Thyroid gland (tissue), 4 donors: Measurements from ENCODE around the gene MAPK8.
"Not testable (repeated sequence)": the region's sequence is repeated elsewhere in the genome, so short reads cannot be mapped to it uniquely, and the experiment has no call there.

ENCODE experiments used
- CTCF ChIP-seq, 6 experiments: fragments of 200-600 bp in 3 of 6; fragments of 450-650 bp in 3 of 6; sonication (generic) in 3 of 6; IDR thresholded peaks; one replicate each; pipeline ENCODE4 v1.5.1; 2016 to 2019; ENCODE audit warnings: antibody characterized with exemption in 6 of 6, mild to moderate bottlenecking in 2 of 6, inconsistent platforms in 1 of 6, moderate library complexity in 1 of 6
- POLR2A ChIP-seq, 2 donors: fragments of 450-650 bp; IDR thresholded peaks; one replicate each; pipeline ENCODE4 v1.6.1; 2017; ENCODE audit warnings: antibody characterized with exemption in 2 of 2, mild to moderate bottlenecking in 2 of 2, moderate library complexity in 1 of 2

GRCh38 chr10:48346248-48346647 is 39.8 kb downstream of the MAPK8 start:
- TF ChIP-seq CTCF (IDR thresholded peaks at IDR 0.05): peak in 2 of 6 experiments; percentile 3 to 13
- TF ChIP-seq POLR2A (IDR thresholded peaks at IDR 0.05): not testable (repeated sequence)
